GM13977 (cell line): ENCODE results near the gene ABCB9.

Experiments
- DNase-seq: peaks from one replicate; pipeline ENCODE4 v3.0.0; 2012; ENCODE audit warnings: low spot score
- in situ Hi-C: fragments of 300-500 bp; cut with MboI; formaldehyde crosslinking; loops from one replicate; pipeline ENCODE4 v1.12.0; 2022; ENCODE audit warnings: low sequenced_read_pairs, low pct_unique_long_range_greater_than_20kb, mixed read lengths, inconsistent platforms; ENCODE audit not compliant: unreplicated experiment
- TF ChIP-seq, protein P1 (sequence below): IDR thresholded peaks from 2 replicates; pipeline ENCODE4 v1.5.1; 2012; ENCODE audit warnings: mild to moderate bottlenecking, control low read depth; ENCODE audit not compliant: insufficient read depth; ENCODE audit errors: extremely low read depth, missing control alignments

ABCB9 gene

DNA sequence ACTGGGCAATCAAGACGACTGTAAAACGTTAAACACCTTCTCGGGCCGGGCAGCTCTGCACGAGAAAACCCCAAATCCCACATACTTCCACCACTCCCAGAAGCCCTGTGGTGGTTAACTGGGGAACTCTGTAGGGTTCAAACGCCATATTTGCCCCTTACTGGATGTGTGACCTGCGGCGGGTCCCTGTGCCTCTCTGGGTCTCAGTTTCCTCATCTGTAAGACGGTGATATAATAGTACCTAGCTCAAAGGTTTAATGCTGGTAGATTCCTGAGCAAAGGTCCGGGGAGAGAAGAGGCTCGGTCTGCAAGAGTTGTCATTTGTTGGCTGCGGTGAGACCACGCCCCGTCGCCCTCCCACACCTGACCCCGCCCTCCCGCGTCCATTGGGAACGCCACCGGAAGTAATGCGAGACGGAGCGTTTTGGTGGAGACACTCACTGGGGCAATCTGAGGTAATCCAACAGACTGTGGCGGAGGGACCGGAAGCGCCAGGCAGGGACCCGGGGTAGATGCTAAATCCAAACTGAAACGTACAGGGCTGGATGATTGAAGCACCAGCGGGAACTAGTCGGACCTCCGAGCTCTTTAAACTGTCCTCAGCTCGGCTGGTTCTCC lies 8.1 kb upstream of the ABCB9 start:
- in situ Hi-C loops: loop anchor here (25.0 kb wide), 1 partner anchor 337 kb away; no protein-coding TSS in a partner anchor
- TF ChIP-seq, protein P1, sequence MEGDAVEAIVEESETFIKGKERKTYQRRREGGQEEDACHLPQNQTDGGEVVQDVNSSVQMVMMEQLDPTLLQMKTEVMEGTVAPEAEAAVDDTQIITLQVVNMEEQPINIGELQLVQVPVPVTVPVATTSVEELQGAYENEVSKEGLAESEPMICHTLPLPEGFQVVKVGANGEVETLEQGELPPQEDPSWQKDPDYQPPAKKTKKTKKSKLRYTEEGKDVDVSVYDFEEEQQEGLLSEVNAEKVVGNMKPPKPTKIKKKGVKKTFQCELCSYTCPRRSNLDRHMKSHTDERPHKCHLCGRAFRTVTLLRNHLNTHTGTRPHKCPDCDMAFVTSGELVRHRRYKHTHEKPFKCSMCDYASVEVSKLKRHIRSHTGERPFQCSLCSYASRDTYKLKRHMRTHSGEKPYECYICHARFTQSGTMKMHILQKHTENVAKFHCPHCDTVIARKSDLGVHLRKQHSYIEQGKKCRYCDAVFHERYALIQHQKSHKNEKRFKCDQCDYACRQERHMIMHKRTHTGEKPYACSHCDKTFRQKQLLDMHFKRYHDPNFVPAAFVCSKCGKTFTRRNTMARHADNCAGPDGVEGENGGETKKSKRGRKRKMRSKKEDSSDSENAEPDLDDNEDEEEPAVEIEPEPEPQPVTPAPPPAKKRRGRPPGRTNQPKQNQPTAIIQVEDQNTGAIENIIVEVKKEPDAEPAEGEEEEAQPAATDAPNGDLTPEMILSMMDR: no peak
- peak; percentile 92 for DNase-seq

DNA sequence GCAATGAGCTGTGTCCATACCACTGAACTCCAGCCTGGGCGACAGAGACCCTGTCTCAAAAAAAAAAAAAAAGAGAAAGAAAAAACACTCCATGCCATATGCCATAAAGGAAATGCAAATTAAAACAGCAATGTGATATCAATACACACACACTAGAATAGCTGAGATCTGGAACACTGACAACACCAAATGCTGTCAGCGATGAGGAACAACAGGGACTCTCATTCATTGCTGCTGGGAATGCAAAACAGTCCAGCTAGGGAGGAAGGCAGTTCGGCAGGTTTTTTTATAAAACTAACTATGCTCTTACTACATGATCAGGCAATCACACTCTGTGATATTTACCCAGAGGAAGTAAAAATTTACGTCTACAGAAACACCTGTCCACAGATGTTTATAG lies 3.4 kb upstream of the ABCB9 start:
- TF ChIP-seq, protein P1: no peak
- DNase-seq: no peak
- in situ Hi-C loops: loop anchor here (25.0 kb wide), 1 partner anchor 332 kb away; no protein-coding TSS in a partner anchor

DNA sequence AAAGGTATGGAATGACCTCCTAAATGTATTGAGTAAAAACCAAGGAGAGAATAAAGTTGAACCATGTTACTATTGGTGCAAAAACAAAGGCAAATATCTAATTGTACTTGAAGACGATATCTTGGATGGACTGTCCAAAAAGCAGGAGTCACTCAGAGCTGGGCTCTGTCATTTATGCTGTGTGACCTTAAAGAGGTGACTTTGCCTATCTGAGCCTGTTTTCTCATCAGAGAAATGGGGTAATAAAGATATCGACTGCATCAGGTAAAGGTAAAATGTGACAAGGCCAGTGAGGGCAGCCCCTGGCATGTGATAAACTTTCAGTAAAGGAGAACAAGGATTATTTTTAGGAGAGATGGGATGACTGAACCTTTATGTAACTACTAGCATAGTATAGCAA lies 1.8 kb upstream of the ABCB9 start:
- TF ChIP-seq, protein P1: no peak
- in situ Hi-C loops: loop anchor here (25.0 kb wide), 1 partner anchor 331 kb away; no protein-coding TSS in a partner anchor
- no peak for DNase-seq

DNA sequence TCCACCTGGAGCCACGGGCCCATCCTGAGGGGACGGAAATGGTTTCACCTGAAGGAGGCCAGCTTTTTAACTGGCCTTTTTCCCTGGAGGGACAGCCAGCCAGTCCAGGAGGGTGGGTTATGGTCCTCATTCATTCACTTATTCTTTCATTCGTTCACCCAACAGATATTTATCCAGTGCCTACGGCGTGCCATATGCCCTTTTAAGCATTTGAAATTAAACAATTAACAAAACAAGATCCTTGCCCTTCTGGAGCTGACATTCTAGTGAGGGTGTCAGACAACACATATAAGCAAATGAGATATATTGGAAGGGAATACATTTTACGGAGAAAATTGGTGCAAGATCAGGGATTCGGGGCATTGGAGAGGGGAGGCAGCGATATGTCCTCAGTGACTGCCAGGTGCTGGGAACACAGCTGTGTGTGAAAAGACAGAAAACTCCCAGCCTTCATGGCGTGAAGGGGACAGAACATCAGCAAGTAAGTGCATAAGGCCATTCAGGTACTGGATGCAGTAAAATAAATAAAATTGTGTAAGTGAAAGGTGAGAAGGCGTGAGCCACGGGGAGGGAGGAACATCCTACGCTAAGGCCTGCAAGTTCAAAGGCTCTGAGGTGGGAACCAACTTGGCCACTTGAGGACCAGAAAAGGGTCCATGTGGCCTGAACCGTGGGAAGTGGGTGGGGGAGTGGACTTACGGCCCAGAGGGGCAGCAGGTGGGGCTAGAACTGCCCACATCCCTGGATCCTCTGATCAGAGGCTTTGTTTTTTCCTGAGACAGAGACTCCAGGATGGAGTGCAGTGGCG lies 684 bp upstream of the ABCB9 start:
- DNase-seq: no peak
- TF ChIP-seq, protein P1: no peak
- in situ Hi-C loops: loop anchor here (25.0 kb wide), 1 partner anchor 330 kb away; no protein-coding TSS in a partner anchor

DNA sequence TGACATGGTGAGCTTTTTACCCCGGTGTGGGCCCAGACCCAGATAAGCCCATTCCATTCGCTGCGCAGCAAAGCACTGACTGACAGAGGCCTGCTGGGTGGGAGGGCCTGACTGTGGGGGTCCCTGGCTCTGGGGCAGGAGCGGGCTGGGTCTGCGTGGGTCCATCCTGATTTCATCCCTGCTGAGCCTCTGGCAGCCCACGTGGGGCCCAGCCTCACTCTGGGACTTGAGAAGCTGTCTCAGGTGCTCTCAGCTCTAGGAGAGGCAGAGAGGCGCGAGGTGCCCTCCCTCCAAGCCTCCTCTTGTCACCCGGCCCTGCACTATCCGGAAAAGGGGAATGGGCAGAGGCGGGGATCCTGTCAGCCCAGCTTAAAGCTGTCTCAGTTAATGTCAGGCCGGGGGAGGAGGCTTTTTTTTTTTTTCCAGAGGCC lies 927 bp downstream of the ABCB9 start:
- TF ChIP-seq, protein P1: no peak
- in situ Hi-C loops: loop anchor here (25.0 kb wide), 1 partner anchor 328 kb away; no protein-coding TSS in a partner anchor
- no peak for DNase-seq

DNA sequence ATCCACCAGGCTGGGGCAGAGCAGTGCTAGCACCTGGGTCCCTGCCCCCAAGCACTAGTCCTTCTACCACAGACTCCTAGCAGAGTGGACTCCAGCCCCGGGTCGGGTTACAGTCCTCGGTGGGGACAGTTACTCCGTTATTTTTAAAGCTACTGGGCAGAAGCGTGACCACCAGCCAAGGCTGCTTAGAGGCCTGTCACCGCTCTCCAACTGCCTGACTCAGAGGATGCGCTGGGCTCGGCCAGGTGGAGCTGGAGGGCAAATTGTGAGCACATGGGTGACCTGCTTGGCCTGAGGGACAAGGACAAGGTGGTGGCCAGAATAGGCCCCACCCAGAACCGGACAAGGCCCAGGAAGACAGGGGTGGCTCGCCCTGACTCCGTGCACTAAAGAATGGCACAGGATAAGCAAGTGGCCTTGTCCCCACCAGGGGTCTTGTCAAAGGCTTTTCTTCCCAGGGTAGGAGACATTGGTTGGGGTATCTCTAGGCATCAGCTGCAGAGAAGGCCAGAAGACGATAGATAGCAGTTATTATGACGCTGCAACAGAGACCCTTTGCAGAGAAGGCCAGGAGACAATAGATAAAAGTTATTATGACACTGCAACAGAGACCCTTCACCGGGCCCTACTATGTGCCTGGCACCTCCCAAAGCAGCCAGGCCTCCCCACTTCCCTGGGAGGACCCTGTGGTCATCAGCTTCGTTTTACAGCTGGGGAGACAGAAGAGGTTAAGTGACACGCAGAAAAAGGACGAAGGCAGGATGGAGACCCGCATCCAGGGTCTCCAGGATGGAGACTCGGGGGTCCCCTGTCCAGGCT lies 1.6 kb downstream of the ABCB9 start:
- no peak for DNase-seq
- TF ChIP-seq, protein P1: no peak
- in situ Hi-C loops: loop anchor here (25.0 kb wide), 1 partner anchor 327 kb away; no protein-coding TSS in a partner anchor
